ENCODE data around the gene WNT8B.

DNA sequence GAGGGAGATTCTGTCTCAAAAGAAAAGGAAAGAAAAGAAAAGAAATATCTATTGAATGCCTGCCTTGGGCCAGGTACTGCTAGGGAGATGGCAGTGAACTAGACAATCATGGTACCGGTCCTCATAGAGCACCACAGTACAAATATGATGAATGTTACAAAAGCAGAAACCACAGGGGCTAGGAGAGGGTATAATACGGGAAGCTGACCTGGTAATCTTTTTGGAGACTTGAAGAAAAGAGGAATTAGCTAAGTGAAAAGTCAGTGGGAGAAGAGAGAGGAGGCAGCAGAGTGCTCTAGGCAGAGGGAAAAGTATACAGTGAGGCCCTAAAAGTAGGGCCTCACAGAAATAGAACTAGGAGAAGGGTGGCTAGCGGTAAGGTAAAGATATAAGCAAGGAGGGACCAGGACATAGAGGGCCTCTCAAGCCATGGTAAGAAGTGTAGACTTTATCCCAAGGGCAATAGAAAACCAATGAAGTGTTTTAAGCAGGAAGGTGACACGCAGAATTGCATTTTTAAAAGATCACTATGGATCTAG lies 42.8 kb upstream of the WNT8B start:
- TF ChIP-seq EZH2phosphoT487 (IDR thresholded peaks at IDR 0.05; ENCODE audit: insufficient read depth, low read depth) (no peak), EZH2 (IDR thresholded peaks at IDR 0.05; ENCODE audit: insufficient read depth, poor library complexity, severe bottlenecking) (no peak)
